ENCODE measurements around the gene KIF23. TPM values are rescaled to one million over a fixed set of nuclear protein-coding genes. Genes with fewer than 3 reads are reported as not detected.
"Not testable (repeated sequence)": the region's sequence is repeated elsewhere in the genome, so short reads cannot be mapped to it uniquely, and the experiment has no call there.

KIF23 gene
- polyA plus RNA-seq, 1 of the 3 experiments (the other 2 are of a cell fraction) = 25.8 TPM

DNA sequence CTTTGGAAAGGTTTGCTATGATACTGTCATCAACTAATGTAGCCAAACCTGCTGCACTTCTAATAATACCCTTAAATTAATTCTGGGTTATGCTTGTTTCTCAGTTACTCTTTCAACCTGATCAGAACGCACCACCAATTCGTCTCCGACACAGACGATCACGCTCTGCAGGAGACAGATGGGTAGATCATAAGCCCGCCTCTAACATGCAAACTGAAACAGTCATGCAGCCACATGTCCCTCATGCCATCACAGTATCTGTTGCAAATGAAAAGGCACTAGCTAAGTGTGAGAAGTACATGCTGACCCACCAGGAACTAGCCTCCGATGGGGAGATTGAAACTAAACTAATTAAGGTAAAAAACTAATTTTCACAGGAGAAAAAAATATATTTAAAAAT is 30.5 kb downstream of the KIF23 start:
- no peak overlapping the region for H3K4me3 ChIP-seq (ENCODE audit: low read depth in 2 of 2, low read length in 1 of 2)
- no peaks in the 10 kb centered on the region for H3K9me3 ChIP-seq
- no peaks in the 10 kb centered on the region for H4K20me1 ChIP-seq (ENCODE audit: insufficient read depth)
- no peak overlapping the region for H2AFZ ChIP-seq (ENCODE audit: low read depth)
- H3K27ac ChIP-seq (ENCODE audit: low read depth in 2 of 2, low read length in 1 of 2) = no peak overlapping the region
- no peak for TF ChIP-seq NFIC (IDR thresholded peaks at IDR 0.05; ENCODE audit: borderline replicate concordance)
- TF ChIP-seq, protein P1, sequence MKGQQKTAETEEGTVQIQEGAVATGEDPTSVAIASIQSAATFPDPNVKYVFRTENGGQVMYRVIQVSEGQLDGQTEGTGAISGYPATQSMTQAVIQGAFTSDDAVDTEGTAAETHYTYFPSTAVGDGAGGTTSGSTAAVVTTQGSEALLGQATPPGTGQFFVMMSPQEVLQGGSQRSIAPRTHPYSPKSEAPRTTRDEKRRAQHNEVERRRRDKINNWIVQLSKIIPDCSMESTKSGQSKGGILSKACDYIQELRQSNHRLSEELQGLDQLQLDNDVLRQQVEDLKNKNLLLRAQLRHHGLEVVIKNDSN (IDR thresholded peaks at IDR 0.05; ENCODE audit: borderline replicate concordance, low read depth) = no peak
- no peak for TF ChIP-seq ELF1 (IDR thresholded peaks at IDR 0.05)
- TF ChIP-seq, protein P2, sequence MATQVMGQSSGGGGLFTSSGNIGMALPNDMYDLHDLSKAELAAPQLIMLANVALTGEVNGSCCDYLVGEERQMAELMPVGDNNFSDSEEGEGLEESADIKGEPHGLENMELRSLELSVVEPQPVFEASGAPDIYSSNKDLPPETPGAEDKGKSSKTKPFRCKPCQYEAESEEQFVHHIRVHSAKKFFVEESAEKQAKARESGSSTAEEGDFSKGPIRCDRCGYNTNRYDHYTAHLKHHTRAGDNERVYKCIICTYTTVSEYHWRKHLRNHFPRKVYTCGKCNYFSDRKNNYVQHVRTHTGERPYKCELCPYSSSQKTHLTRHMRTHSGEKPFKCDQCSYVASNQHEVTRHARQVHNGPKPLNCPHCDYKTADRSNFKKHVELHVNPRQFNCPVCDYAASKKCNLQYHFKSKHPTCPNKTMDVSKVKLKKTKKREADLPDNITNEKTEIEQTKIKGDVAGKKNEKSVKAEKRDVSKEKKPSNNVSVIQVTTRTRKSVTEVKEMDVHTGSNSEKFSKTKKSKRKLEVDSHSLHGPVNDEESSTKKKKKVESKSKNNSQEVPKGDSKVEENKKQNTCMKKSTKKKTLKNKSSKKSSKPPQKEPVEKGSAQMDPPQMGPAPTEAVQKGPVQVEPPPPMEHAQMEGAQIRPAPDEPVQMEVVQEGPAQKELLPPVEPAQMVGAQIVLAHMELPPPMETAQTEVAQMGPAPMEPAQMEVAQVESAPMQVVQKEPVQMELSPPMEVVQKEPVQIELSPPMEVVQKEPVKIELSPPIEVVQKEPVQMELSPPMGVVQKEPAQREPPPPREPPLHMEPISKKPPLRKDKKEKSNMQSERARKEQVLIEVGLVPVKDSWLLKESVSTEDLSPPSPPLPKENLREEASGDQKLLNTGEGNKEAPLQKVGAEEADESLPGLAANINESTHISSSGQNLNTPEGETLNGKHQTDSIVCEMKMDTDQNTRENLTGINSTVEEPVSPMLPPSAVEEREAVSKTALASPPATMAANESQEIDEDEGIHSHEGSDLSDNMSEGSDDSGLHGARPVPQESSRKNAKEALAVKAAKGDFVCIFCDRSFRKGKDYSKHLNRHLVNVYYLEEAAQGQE (IDR thresholded peaks at IDR 0.05; ENCODE audit: low read depth, low read length) = no peak
- H3K79me2 ChIP-seq (ENCODE audit: insufficient read depth) = peaks cover 14% of the 10 kb centered on the region; the same call in 1 of the 2 replicates
- H3K9me2 ChIP-seq = no peaks in the 10 kb centered on the region
- ChIA-PET CTCF (interaction anchor here (0.6 to 1.7 kb wide), 3 partner anchors 50 to 893 kb away, joined by 3 to 6 read pairs (median 3); no protein-coding TSS in a partner anchor), POLR2A (no interaction called here)
- no peaks in the 10 kb centered on the region for H3K27me3 ChIP-seq (ENCODE audit: insufficient read depth)
- H3K9ac ChIP-seq = no peak overlapping the region
- H3K4me1 ChIP-seq (ENCODE audit: control insufficient read depth in 1 of 2, insufficient read depth in 2 of 2, low read depth in 1 of 2, low read length in 1 of 2) = no peaks in the 10 kb centered on the region; a peak in 1 of 4 replicates
- H3K36me3 ChIP-seq (replicated peaks in 1 of 2; ENCODE audit: control insufficient read depth in 1 of 2, insufficient read depth in 2 of 2, low read length in 1 of 2) = peaks cover 36 to 58% of the 10 kb centered on the region in 2 experiments
- no peak for DNase-seq
- peaks cover 4% of the 10 kb centered on the region for H3F3A ChIP-seq (replicated peaks; ENCODE audit: insufficient read depth)
- no peak overlapping the region for H3K4me2 ChIP-seq
- 96% methylated on average over 7 of the region's 7 CpGs for WGBS (ENCODE audit: low lambda C conversion rate)

DNA sequence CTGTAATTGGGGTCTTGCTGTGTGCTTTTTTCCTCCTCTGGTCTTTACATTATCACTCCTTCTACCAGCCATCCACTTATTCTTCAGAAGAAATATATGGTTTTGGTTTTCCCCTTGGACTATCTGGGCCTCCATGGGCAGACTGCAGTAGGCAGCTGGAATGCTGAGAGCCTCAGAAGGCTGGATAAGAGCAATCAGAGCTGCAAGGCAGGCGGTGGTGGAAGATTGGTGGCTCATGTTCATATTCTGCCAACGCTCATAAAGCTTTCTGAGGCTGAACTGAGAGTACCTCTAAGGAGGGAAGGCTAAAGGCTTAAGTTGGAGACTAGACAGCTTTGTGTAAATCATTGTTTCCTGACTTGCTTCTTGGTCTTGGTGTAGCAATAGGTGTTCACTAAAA is 32.8 kb downstream of the KIF23 start:
- Histone ChIP-seq H3K79me2 (ENCODE audit: insufficient read depth) (peaks cover 14% of the 10 kb centered on the region; the same call in 1 of the 2 replicates), H4K20me1 (ENCODE audit: insufficient read depth) (no peaks in the 10 kb centered on the region), H3K9me3 (no peaks in the 10 kb centered on the region), H3K4me3 (ENCODE audit: low read depth in 2 of 2, low read length in 1 of 2) (no peak overlapping the region), H3K27me3 (ENCODE audit: insufficient read depth) (no peaks in the 10 kb centered on the region), H3K4me1 (ENCODE audit: control insufficient read depth in 1 of 2, insufficient read depth in 2 of 2, low read depth in 1 of 2, low read length in 1 of 2) (peaks cover 2 to 4% of the 10 kb centered on the region in 2 experiments; a peak in 3 of 4 replicates), H3K4me2 (no peak overlapping the region), H2AFZ (ENCODE audit: low read depth) (no peak overlapping the region), H3F3A (replicated peaks; ENCODE audit: insufficient read depth) (peaks cover 17% of the 10 kb centered on the region), H3K36me3 (replicated peaks in 1 of 2; ENCODE audit: control insufficient read depth in 1 of 2, insufficient read depth in 2 of 2, low read length in 1 of 2) (peaks cover 29 to 48% of the 10 kb centered on the region in 2 experiments), H3K9me2 (no peaks in the 10 kb centered on the region), H3K9ac (no peak overlapping the region), H3K27ac (ENCODE audit: low read depth in 2 of 2, low read length in 1 of 2) (no peak overlapping the region)
- no peak for TF ChIP-seq TAF1 (IDR thresholded peaks at IDR 0.05; ENCODE audit: borderline replicate concordance, low read depth, low read length)
- TF ChIP-seq GABPA (IDR thresholded peaks at IDR 0.05; ENCODE audit: low read depth) = no peak
- TF ChIP-seq SIN3A (IDR thresholded peaks at IDR 0.05; ENCODE audit: borderline replicate concordance, low read depth, low read length) = no peak
- no peak for TF ChIP-seq RXRA (IDR thresholded peaks at IDR 0.05; ENCODE audit: borderline replicate concordance, low read depth)
- TF ChIP-seq, protein P3, sequence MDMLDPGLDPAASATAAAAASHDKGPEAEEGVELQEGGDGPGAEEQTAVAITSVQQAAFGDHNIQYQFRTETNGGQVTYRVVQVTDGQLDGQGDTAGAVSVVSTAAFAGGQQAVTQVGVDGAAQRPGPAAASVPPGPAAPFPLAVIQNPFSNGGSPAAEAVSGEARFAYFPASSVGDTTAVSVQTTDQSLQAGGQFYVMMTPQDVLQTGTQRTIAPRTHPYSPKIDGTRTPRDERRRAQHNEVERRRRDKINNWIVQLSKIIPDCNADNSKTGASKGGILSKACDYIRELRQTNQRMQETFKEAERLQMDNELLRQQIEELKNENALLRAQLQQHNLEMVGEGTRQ (IDR thresholded peaks at IDR 0.05; ENCODE audit: borderline replicate concordance, low read depth, low read length) = no peak
- TF ChIP-seq ELF1 (IDR thresholded peaks at IDR 0.05) = no peak
- TF ChIP-seq, protein P4, sequence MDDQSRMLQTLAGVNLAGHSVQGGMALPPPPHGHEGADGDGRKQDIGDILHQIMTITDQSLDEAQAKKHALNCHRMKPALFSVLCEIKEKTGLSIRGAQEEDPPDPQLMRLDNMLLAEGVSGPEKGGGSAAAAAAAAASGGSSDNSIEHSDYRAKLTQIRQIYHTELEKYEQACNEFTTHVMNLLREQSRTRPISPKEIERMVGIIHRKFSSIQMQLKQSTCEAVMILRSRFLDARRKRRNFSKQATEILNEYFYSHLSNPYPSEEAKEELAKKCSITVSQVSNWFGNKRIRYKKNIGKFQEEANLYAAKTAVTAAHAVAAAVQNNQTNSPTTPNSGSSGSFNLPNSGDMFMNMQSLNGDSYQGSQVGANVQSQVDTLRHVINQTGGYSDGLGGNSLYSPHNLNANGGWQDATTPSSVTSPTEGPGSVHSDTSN (IDR thresholded peaks at IDR 0.05) = no peak
- no peak for TF ChIP-seq SMC3 (IDR thresholded peaks at IDR 0.05; ENCODE audit: low read depth, low read length)
- TF ChIP-seq POLR2AphosphoS5 (IDR thresholded peaks at IDR 0.05; ENCODE audit: low read depth, low read length) = no peak
- TF ChIP-seq EZH2phosphoT487 (IDR thresholded peaks at IDR 0.05; ENCODE audit: borderline replicate concordance, low read depth) = no peak
- POLR2A ChIA-PET = no interaction called here
- CTCF ChIA-PET = no interaction called here
- WGBS (ENCODE audit: low lambda C conversion rate) = 92% methylated on average over 2 of the region's 2 CpGs
- no peak for DNase-seq

DNA sequence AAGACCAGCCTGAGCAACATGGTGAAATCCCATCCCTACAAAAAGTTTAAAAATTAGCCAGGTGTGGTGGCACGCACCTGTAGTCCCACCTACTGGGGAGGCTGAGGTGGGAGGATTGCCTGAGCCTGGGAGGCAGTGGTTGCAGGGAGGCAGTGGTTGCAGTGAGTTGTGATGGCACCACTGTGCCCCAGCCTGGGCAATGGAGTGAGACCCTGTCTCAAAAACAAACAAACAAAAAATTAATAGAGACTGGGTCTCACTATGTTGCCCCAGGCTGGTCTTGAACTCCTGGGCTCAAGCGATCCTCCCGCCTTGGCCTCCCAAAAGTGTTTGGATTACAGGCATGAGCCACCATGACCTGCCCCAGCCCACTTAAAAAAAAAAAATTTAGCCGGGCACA is 36.1 kb downstream of the KIF23 start:
- H3K27me3 ChIP-seq (ENCODE audit: insufficient read depth); H3K4me3 ChIP-seq (ENCODE audit: low read depth in 2 of 2, low read length in 1 of 2); DNase-seq; H3K9ac ChIP-seq; H2AFZ ChIP-seq (ENCODE audit: low read depth); H3K9me3 ChIP-seq; POLR2A ChIA-PET; H3K9me2 ChIP-seq; CTCF ChIA-PET; H3K27ac ChIP-seq (ENCODE audit: low read depth in 2 of 2, low read length in 1 of 2); H3K4me2 ChIP-seq: not testable (repeated sequence)
- Histone ChIP-seq H3K79me2 (ENCODE audit: insufficient read depth) (peaks cover 27% of the 10 kb centered on the region), H4K20me1 (ENCODE audit: insufficient read depth) (peaks cover 24% of the 10 kb centered on the region), H3F3A (replicated peaks; ENCODE audit: insufficient read depth) (peaks cover 35% of the 10 kb centered on the region), H3K36me3 (replicated peaks in 1 of 2; ENCODE audit: control insufficient read depth in 1 of 2, insufficient read depth in 2 of 2, low read length in 1 of 2) (peaks cover 34 to 41% of the 10 kb centered on the region in 2 experiments), H3K4me1 (ENCODE audit: control insufficient read depth in 1 of 2, insufficient read depth in 2 of 2, low read depth in 1 of 2, low read length in 1 of 2) (peaks cover 10 to 12% of the 10 kb centered on the region in 2 experiments; a peak in 3 of 4 replicates)
- WGBS (ENCODE audit: low lambda C conversion rate) = 100% methylated on average over 4 of the region's 4 CpGs
